Measurements from ENCODE around the gene PLCZ1.

The PLCZ1 gene

GRCh38 chr12:18640321-18640955 lies 97.4 kb downstream of the PLCZ1 start:
- DNase-seq (ENCODE audit: low read depth): no peak
- no peak for TF ChIP-seq CTCF (IDR thresholded peaks at IDR 0.05; ENCODE audit: insufficient read depth, low read depth, low read length, missing control alignments)
- no peak overlapping the region for H3K4me3 ChIP-seq (ENCODE audit: low read length)

GRCh38 chr12:18634382-18634781 lies 103.4 kb downstream of the PLCZ1 start:
- H3K4me3 ChIP-seq (ENCODE audit: low read length): no peak overlapping the region
- no peak for DNase-seq (ENCODE audit: low read depth)
- no peak for TF ChIP-seq CTCF (IDR thresholded peaks at IDR 0.05; ENCODE audit: insufficient read depth, low read depth, low read length, missing control alignments)

Measured in epithelial cell of esophagus (primary cell).